Peyer's patch (tissue), 4 donors: Measurements from ENCODE around the gene MGMT. TPM values are rescaled to one million over a fixed set of nuclear protein-coding genes. Genes with fewer than 3 reads are reported as not detected.

Experiments used
- DNase-seq, 3 donors: peaks; one replicate each; pipeline ENCODE4 v3.0.0-alpha.2; 2017 to 2019
- H3K27ac ChIP-seq, 4 donors: fragments of 200-600 bp; sonication (generic); one replicate each; pipeline ENCODE4 v1.5.1; 2016 to 2019
- H3K27me3 ChIP-seq, 2 donors: fragments of 200-600 bp; sonication (generic); one replicate each; pipeline ENCODE4 v1.5.1; 2019
- H3K36me3 ChIP-seq, 3 donors: fragments of 200-600 bp; sonication (generic); one replicate each; pipeline ENCODE4 v1.5.1; 2016 to 2019
- H3K4me1 ChIP-seq, 4 donors: fragments of 200-600 bp; sonication (generic); one replicate each; pipeline ENCODE4 v1.5.1; 2016 to 2019
- H3K4me3 ChIP-seq, 4 donors: fragments of 200-600 bp; sonication (generic); 1 replicate in 3 of 4; 2 replicates in 1 of 4; pipeline ENCODE4 v1.5.1; 2016 to 2019; ENCODE audit warnings: mild to moderate bottlenecking in 1 of 4
- H3K9me3 ChIP-seq, 4 donors: fragments of 200-600 bp; sonication (generic); one replicate each; pipeline ENCODE4 v1.5.1; 2016 to 2019; ENCODE audit warnings: mild to moderate bottlenecking in 1 of 4
- CTCF ChIP-seq, 6 experiments: fragments of 450-650 bp in 4 of 6; fragments of 200-600 bp in 2 of 6; sonication (generic) in 1 of 6; IDR thresholded peaks; one replicate each; pipeline ENCODE4 v1.5.1; 2017 to 2019; ENCODE audit warnings: antibody characterized with exemption in 6 of 6, mild to moderate bottlenecking in 3 of 6, moderate library complexity in 1 of 6
- POLR2A ChIP-seq, 2 donors: fragments of 450-650 bp; IDR thresholded peaks; one replicate each; pipeline ENCODE4 v1.5.1; 2017; ENCODE audit warnings: antibody characterized with exemption in 2 of 2, mild to moderate bottlenecking in 2 of 2, moderate library complexity in 2 of 2
- total RNA-seq, 4 donors: library from RNA; depleted of rRNA; stranded (reverse); fragments of >200 nt; gene quantifications; one replicate each; pipeline ENCODE4 v1.1.0, GENCODE V29; 2016

MGMT gene
- total RNA-seq, 4 donors from 2014 or later: 24.5 to 43.7 (median 35.3) TPM

- Histone ChIP-seq H3K4me1 (no peaks in the 10 kb centered on the region), H3K4me3 (no peak overlapping the region), H3K27me3 (no peaks in the 10 kb centered on the region), H3K36me3 (peaks cover 0 to 3% (median 0%) of the 10 kb centered on the region in 3 donors), H3K27ac (no peak overlapping the region), H3K9me3 (peaks cover 0 to 5% (median 0%) of the 10 kb centered on the region in 4 donors)
- DNase-seq: peak in 2 of 3 donors; percentile 9 to 36
- TF ChIP-seq CTCF (IDR thresholded peaks at IDR 0.05) (no peak), POLR2A (IDR thresholded peaks at IDR 0.05) (no peak)
Observed at GRCh38 chr10:129754211-129755050, 287.4 kb downstream of the MGMT start.

- Histone ChIP-seq H3K27ac (no peak overlapping the region), H3K4me3 (no peak overlapping the region), H3K9me3 (peaks cover 0 to 3% (median 0%) of the 10 kb centered on the region in 4 donors), H3K27me3 (no peaks in the 10 kb centered on the region), H3K36me3 (peaks cover 0 to 10% (median 0%) of the 10 kb centered on the region in 3 donors), H3K4me1 (no peaks in the 10 kb centered on the region)
- TF ChIP-seq CTCF (IDR thresholded peaks at IDR 0.05): no peak
- TF ChIP-seq POLR2A (IDR thresholded peaks at IDR 0.05): no peak
- DNase-seq: peak in 2 of 3 donors; percentile 7 to 25
Observed at GRCh38 chr10:129755158-129755591, 288.1 kb downstream of the MGMT start.

GRCh38 chr10:129755621-129756020 lies 288.6 kb downstream of the MGMT start:
- Histone ChIP-seq H3K4me1 (no peaks in the 10 kb centered on the region), H3K27me3 (no peaks in the 10 kb centered on the region), H3K9me3 (peaks cover 0 to 3% (median 0%) of the 10 kb centered on the region in 4 donors), H3K27ac (no peak overlapping the region), H3K4me3 (no peak overlapping the region), H3K36me3 (peaks cover 0 to 11% (median 0%) of the 10 kb centered on the region in 3 donors)
- TF ChIP-seq POLR2A (IDR thresholded peaks at IDR 0.05): no peak
- no peak for TF ChIP-seq CTCF (IDR thresholded peaks at IDR 0.05)
- peak; percentile 2 to 32 (median 28) for DNase-seq

GRCh38 chr10:129756912-129757901 lies 290.2 kb downstream of the MGMT start:
- TF ChIP-seq POLR2A (IDR thresholded peaks at IDR 0.05) (no peak), CTCF (IDR thresholded peaks at IDR 0.05) (no peak)
- Histone ChIP-seq H3K27me3 (no peaks in the 10 kb centered on the region), H3K4me3 (no peak overlapping the region), H3K4me1 (no peaks in the 10 kb centered on the region), H3K9me3 (no peaks in the 10 kb centered on the region), H3K27ac (no peak overlapping the region), H3K36me3 (peaks cover 0 to 15% (median 0%) of the 10 kb centered on the region in 3 donors)
- DNase-seq: peak; percentile 1 to 19 (median 10)

- Histone ChIP-seq H3K4me3 (no peak overlapping the region), H3K4me1 (no peaks in the 10 kb centered on the region), H3K9me3 (no peaks in the 10 kb centered on the region), H3K27me3 (no peaks in the 10 kb centered on the region), H3K36me3 (peaks cover 0 to 15% (median 0%) of the 10 kb centered on the region in 3 donors), H3K27ac (no peak overlapping the region)
- TF ChIP-seq POLR2A (IDR thresholded peaks at IDR 0.05) (no peak), CTCF (IDR thresholded peaks at IDR 0.05) (no peak)
- peak in 2 of 3 donors; percentile 16 to 29 for DNase-seq
Observed at GRCh38 chr10:129758207-129759021, 291.4 kb downstream of the MGMT start.
